GM15510 (cell line): ENCODE data around the gene RPL29.

Source experiments
- POLR2A ChIP-seq: IDR thresholded peaks from 3 replicates; pipeline ENCODE4 v1.6.1; 2011; ENCODE audit warnings: borderline replicate concordance; ENCODE audit not compliant: insufficient read length; ENCODE audit errors: extremely low read depth

The RPL29 gene

GRCh38 chr3:51998774-51999173 is 3.1 kb upstream of the RPL29 start:
- TF ChIP-seq POLR2A = no peak

DNA sequence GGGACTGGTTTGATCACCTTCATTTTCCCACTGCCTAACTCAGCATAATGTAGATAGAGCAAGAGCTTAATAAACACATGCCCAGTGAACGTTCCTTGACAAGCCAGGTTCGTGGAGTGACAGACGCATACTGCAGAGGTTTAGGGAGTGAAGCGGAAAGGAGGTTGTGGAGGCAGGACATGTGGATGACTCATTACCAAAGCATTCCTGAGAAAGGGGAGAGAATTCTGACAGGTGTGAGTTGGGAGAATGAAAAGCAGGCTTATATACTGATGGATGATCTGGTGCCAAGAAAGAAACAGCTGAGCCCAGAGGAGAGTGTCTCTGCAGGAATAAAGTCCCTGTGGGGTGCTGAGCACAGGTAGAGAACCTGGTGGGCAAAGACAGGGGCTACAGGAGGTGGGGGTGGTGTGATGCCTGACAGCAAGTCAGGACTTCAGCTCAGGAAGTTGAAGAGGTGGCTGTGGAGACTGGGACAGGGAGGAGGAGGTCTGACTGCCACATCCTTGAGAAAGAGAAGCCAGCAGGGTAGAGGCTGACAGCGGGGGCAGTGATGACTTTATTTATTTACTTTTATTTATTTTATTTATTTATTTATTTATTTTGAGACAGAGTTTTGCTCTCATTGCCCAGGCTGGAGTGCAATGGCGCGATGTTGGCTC is 2.4 kb upstream of the RPL29 start:
- no peak for TF ChIP-seq POLR2A

DNA sequence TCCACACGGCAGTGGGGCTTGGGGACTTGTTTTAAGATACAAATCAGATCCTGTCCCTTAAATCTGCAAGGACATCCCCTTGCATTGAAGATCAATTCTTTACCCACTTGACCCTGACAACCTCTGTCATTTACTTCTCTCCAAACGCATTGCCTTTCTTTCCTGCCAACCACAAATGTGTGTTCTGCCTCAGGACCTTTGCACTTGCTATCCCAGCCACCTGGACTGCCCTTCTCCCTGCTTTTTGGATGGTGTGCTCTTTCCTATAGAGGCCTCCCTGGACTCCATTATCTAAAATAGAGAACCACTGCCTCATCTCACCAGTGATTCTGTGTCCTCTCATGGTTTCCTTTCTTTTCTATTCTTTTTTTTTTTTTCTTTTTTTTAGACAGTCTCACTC is 1.5 kb upstream of the RPL29 start:
- TF ChIP-seq POLR2A = no peak

- no peak for TF ChIP-seq POLR2A
Observed at GRCh38 chr3:51994530-51994929, 1.2 kb downstream of the RPL29 start.

DNA sequence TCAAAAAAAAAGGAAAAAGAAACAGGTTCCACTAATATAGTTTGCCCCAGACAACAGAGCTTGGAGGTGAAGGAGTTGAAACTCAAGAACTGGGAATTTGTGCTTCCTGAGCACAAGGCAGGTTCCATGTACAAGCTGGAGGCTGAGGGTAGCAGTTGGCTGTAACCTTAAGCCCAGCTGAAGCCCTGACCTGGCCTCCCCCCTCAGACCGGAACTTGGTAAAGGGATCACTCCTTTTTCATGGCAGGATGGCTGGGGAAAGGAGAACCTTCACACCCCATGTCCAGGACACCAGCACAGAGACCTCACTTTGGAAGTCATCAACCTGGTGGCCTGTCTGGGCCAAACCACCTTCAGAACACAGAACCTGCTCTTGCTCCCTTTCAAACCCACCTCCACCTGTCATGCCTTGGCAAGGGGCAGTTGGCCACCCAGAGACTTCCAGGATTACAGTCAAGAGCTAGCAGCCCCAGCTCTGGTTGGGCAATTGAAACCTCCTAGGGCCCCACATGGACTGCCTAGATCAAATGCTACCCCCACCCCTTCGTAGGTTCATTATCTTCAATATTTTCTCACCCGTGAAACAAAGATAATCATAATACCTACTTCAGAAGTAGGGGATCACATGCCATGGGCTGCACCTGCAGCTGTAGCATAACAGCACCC is 3.5 kb downstream of the RPL29 start:
- TF ChIP-seq POLR2A = no peak

DNA sequence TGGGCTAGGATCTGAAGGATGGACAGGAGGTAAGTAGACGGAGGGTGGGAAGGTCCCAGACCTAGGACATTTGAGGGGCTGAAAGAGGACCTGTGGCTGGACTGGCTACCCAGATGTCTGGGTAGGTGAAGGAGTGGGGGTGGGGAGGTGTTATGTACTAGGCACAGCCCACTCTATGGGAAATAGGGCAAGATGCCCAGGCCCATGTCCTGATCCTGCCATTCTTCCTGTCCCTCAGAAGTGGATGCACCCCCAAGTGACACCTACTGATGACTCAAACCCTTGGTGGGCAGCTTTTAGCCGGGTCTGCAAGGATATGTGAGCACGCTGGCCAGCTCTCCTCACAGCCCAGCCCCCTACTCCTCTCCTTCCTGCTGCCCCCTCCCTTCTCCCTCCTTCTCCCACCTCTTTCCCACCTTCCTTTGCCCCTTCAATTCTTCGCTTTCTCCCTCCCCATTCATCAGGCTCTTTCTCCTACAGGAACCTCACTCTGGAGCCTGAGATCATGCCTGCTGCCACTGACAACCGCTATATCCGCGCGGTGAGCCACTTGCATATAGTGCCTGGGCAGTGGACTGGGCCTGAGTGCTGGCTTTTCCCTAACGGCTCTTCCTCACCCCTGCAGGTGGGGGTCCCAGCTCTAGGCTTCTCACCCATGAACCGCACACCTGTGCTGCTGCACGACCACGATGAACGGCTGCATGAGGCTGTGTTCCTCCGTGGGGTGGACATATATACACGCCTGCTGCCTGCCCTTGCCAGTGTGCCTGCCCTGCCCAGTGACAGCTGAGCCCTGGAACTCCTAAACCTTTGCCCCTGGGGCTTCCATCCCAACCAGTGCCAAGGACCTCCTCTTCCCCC is 7.2 kb downstream of the RPL29 start:
- no peak for TF ChIP-seq POLR2A

- no peak for TF ChIP-seq POLR2A
Observed at GRCh38 chr3:51987568-51987967, 8.1 kb downstream of the RPL29 start.

DNA sequence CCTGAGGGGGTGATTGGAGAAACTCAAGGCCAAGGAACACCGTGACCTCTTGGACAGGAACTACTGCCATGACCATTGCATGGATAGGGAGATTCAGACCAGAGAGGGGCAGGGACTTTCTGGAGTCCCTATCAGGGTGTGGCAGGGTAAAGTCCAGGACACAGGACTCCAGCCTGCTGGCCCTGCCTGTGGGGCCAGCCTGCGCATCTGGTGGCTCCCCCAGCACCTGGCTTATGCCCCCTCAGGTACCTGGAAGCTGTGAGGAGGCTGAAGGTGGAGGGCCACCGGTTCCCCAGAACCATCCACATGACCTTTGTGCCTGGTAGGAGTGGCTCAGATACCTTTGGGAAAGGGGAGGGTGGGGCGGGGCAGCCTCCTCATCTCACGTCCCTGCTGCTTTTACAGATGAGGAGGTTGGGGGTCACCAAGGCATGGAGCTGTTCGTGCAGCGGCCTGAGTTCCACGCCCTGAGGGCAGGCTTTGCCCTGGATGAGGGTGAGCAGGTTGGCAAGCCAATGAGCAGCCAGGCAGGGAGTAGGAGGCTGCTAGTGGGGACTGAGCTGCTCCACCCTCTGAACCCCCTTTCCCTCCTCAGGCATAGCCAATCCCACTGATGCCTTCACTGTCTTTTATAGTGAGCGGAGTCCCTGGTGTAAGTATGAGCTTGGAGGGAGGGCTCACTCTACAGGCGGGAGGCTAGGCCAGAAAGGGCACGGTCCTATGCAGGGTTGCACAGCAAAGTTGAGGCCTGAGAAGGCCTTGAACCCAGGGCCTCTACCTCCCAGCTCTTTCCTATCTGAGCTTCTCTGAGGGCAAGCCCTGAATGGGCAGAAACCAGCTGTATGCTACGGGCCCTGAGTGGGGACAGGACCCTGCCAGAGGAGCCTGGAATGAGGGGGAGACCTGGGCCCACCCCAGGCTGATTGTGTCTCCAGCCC is 9.4 kb downstream of the RPL29 start:
- no peak for TF ChIP-seq POLR2A

- no peak for TF ChIP-seq POLR2A
Observed at GRCh38 chr3:51985063-51985462, 10.6 kb downstream of the RPL29 start.

- no peak for TF ChIP-seq POLR2A
Observed at GRCh38 chr3:51984269-51984647, 11.4 kb downstream of the RPL29 start.

GRCh38 chr3:51983578-51984268 is 12.0 kb downstream of the RPL29 start:
- TF ChIP-seq POLR2A = no peak

GRCh38 chr3:51982838-51983577 is 12.7 kb downstream of the RPL29 start, which contains the start of gene ACY1:
Gene ACY1 (plus strand): TSS chr3:51983535. CDS start chr3:51984065, 530 bp downstream.
- peak; percentile 80 for TF ChIP-seq POLR2A

- no peak for TF ChIP-seq POLR2A
Observed at GRCh38 chr3:51982352-51982837, 13.3 kb downstream of the RPL29 start.

- no peak for TF ChIP-seq POLR2A
Observed at GRCh38 chr3:51980253-51980652, 15.4 kb downstream of the RPL29 start.

GRCh38 chr3:51978143-51978502 is 17.6 kb downstream of the RPL29 start:
- no peak for TF ChIP-seq POLR2A
